Naive thymus-derived CD4-positive, alpha-beta T cell (primary cell): ENCODE results near the gene RAB40C. TPM values are rescaled to one million over a fixed set of nuclear protein-coding genes. Genes with fewer than 3 reads are reported as not detected.
A peak's percentile ranks its signal among the peaks of the same experiment; 100 is the strongest.

Experiments
- ATAC-seq: fragments of 150-1000 bp; cut with Tn5 transposase; 2 replicates; pipeline ENCODE4 v1.10.0; 2021; ENCODE audit warnings: mild to moderate bottlenecking, moderate library complexity
- CTCF ChIA-PET: fragments of 350-600 bp; sonication (Branson Sonifier 250); formaldehyde crosslinking; loops from one replicate; lab custom pipeline; 2021; ENCODE audit warnings: antibody characterized with exemption; lab: Charles Lee
- POLR2A ChIA-PET: fragments of 350-600 bp; sonication (Branson Sonifier 250); formaldehyde crosslinking; loops from one replicate; lab custom pipeline; 2021; ENCODE audit warnings: antibody characterized with exemption, inconsistent platforms; lab: Charles Lee
- DNase-seq, 9 donors: peaks; one replicate each; pipeline versions ENCODE4 v3.0.0 to v3.0.0-alpha.2; 2020 to 2022; ENCODE audit warnings: mixed read lengths in 1 of 9
- H3K27ac ChIP-seq: one replicate; pipeline ENCODE4 v1.7.0; 2013; ENCODE audit warnings: mild to moderate bottlenecking, low read depth, low read length, moderate library complexity
- H3K27me3 ChIP-seq, 2 donors: one replicate each; pipeline ENCODE4 v1.7.0; 2013; ENCODE audit warnings: low read length in 2 of 2, mild to moderate bottlenecking in 2 of 2, moderate library complexity in 2 of 2; ENCODE audit not compliant: control insufficient read depth in 2 of 2, insufficient read depth in 2 of 2
- H3K36me3 ChIP-seq, 3 experiments: 1 replicate in 2 of 3; 2 replicates in 1 of 3; pipeline ENCODE4 v1.7.0; 2013; ENCODE audit warnings: low read length in 3 of 3, mild to moderate bottlenecking in 3 of 3, moderate library complexity in 1 of 3; ENCODE audit not compliant: insufficient read depth in 3 of 3, control insufficient read depth in 2 of 3
- H3K4me1 ChIP-seq, 2 donors: one replicate each; pipeline ENCODE4 v1.7.0; 2013; ENCODE audit warnings: low read length in 2 of 2, mild to moderate bottlenecking in 2 of 2, moderate library complexity in 1 of 2; ENCODE audit not compliant: control insufficient read depth in 2 of 2, insufficient read depth in 2 of 2
- H3K4me3 ChIP-seq: 2 replicates; pipeline ENCODE4 v1.7.0; 2013; ENCODE audit warnings: mild to moderate bottlenecking, low read length
- H3K9me3 ChIP-seq, 3 experiments: 1 replicate in 2 of 3; 2 replicates in 1 of 3; pipeline ENCODE4 v1.7.0; 2013; ENCODE audit warnings: low read length in 3 of 3; ENCODE audit not compliant: control insufficient read depth in 2 of 3
- H3K27ac Mint-ChIP-seq, 9 donors: one replicate each; pipeline ENCODE4 v1.8.0; 2020 to 2022; ENCODE audit warnings: mixed read lengths in 9 of 9, mild to moderate bottlenecking in 8 of 9, moderate library complexity in 5 of 9, inconsistent platforms in 2 of 9
- H3K27me3 Mint-ChIP-seq, 5 donors: one replicate each; pipeline ENCODE4 v1.8.0; 2021 to 2022; ENCODE audit warnings: mixed read lengths in 5 of 5, mild to moderate bottlenecking in 1 of 5
- H3K36me3 Mint-ChIP-seq, 5 donors: one replicate each; pipeline ENCODE4 v1.8.0; 2020 to 2022; ENCODE audit warnings: mixed read lengths in 5 of 5, mild to moderate bottlenecking in 3 of 5, inconsistent platforms in 1 of 5
- H3K4me1 Mint-ChIP-seq, 7 donors: one replicate each; pipeline ENCODE4 v1.8.0; 2020 to 2022; ENCODE audit warnings: mixed read lengths in 7 of 7, mild to moderate bottlenecking in 3 of 7, inconsistent platforms in 1 of 7
- H3K4me3 Mint-ChIP-seq, 10 donors: one replicate each; pipeline ENCODE4 v1.8.0; 2020 to 2022; ENCODE audit warnings: mild to moderate bottlenecking in 10 of 10, mixed read lengths in 10 of 10, moderate library complexity in 6 of 10, inconsistent platforms in 2 of 10
- H3K9me3 Mint-ChIP-seq, 11 donors: one replicate each; pipeline ENCODE4 v1.8.0; 2020 to 2022; ENCODE audit warnings: mixed read lengths in 11 of 11, mild to moderate bottlenecking in 4 of 11, inconsistent platforms in 1 of 11, moderate library complexity in 1 of 11
- intact Hi-C, 2 donors: fragments of 100-400 bp; cut with micrococcal nuclease; formaldehyde crosslinking; loops; one replicate each; pipeline ENCODE4 v1.15.1; 2023
- polyA plus RNA-seq, 2 donors: library from polyadenylated mRNA; unstranded; fragments of 300-500 nt; fragmentation: Illumina TruSeq; gene quantifications; one replicate each; pipeline ENCODE4 v1.2.3, GENCODE V29; 2021
- total RNA-seq, 6 experiments: library from RNA in 5 of 6; stranded (reverse) in 5 of 6; gene quantifications; 1 replicate in 5 of 6; 2 replicates in 1 of 6; pipeline ENCODE4 v1.2.3 and lab custom pipeline; 2021 to 2026

Gene RAB40C
- total and polyA plus RNA-seq, 7 experiments from 2014 or later = 7.9 to 23.2 (median 17.5) TPM

- ChIA-PET POLR2A (interaction anchor here (1.0 to 1.2 kb wide), 2 partner anchors 17 to 46 kb away, joined by 3 read pairs; partner anchors contain the start of gene METTL26), CTCF (no interaction called here)
- H3K4me1 Mint-ChIP-seq = peaks cover 25 to 50% (median 45%) of the 10 kb centered on the region in 7 donors
- no peaks in the 10 kb centered on the region for H3K27me3 Mint-ChIP-seq
- Histone ChIP-seq H3K27me3 (no peaks in the 10 kb centered on the region), H3K9me3 (no peaks in the 10 kb centered on the region), H3K27ac (peak overlapping the region; percentile 75), H3K4me1 (peaks cover 15 to 17% of the 10 kb centered on the region in 2 donors), H3K36me3 (peaks cover 0 to 12% (median 0%) of the 10 kb centered on the region in 3 experiments), H3K4me3 (peak overlapping the region; percentile 61)
- H3K36me3 Mint-ChIP-seq = peaks cover 0 to 4% (median 0%) of the 10 kb centered on the region in 5 donors
- intact Hi-C loops = loop anchor here in 1 of 2 donors (1.0 kb wide), 1 partner anchor 20 kb away; no protein-coding TSS in a partner anchor
- DNase-seq = no peak
- H3K27ac Mint-ChIP-seq = peak overlapping the region; percentile 66 to 95 (median 81)
- ATAC-seq = no peak
- H3K4me3 Mint-ChIP-seq = peak overlapping the region; percentile 83 to 98 (median 88)
- peaks cover 0 to 1% (median 0%) of the 10 kb centered on the region in 11 donors for H3K9me3 Mint-ChIP-seq
Measured at GRCh38 chr16:590815-591200, 942 bp downstream of the RAB40C start.

GRCh38 chr16:591231-591630, 1.4 kb downstream of the RAB40C start:
- no peaks in the 10 kb centered on the region for H3K9me3 ChIP-seq
- POLR2A ChIA-PET = no interaction called here
- H3K4me3 ChIP-seq = no peak overlapping the region
- intact Hi-C loops = no loop called here
- H3K27me3 Mint-ChIP-seq = no peaks in the 10 kb centered on the region
- peak overlapping the region; percentile 61 to 95 (median 80) for H3K27ac Mint-ChIP-seq
- CTCF ChIA-PET = no interaction called here
- no peaks in the 10 kb centered on the region for H3K27me3 ChIP-seq
- no peak overlapping the region for H3K27ac ChIP-seq
- ATAC-seq = no peak
- H3K36me3 ChIP-seq = peaks cover 0 to 16% (median 0%) of the 10 kb centered on the region in 3 experiments
- peaks cover 0 to 1% (median 0%) of the 10 kb centered on the region in 11 donors for H3K9me3 Mint-ChIP-seq
- no peak for DNase-seq
- H3K4me1 ChIP-seq = peaks cover 15 to 17% of the 10 kb centered on the region in 2 donors
- peaks cover 0 to 4% (median 0%) of the 10 kb centered on the region in 5 donors for H3K36me3 Mint-ChIP-seq
- peaks cover 25 to 51% (median 45%) of the 10 kb centered on the region in 7 donors for H3K4me1 Mint-ChIP-seq
- H3K4me3 Mint-ChIP-seq = peak overlapping the region; percentile 83 to 98 (median 88)

- peak overlapping the region in 3 of 9 donors; percentile 47 to 57 (median 48) for H3K27ac Mint-ChIP-seq
- H3K4me3 ChIP-seq = no peak overlapping the region
- intact Hi-C loops = no loop called here
- ATAC-seq (no peak), DNase-seq (no peak)
- H3K4me3 Mint-ChIP-seq = peak overlapping the region; percentile 69 to 98 (median 87)
- peaks cover 15 to 17% of the 10 kb centered on the region in 2 donors for H3K4me1 ChIP-seq
- H3K36me3 ChIP-seq = peaks cover 0 to 22% (median 0%) of the 10 kb centered on the region in 3 experiments
- peaks cover 0 to 1% (median 0%) of the 10 kb centered on the region in 11 donors for H3K9me3 Mint-ChIP-seq
- H3K27me3 ChIP-seq = no peaks in the 10 kb centered on the region
- peaks cover 25 to 52% (median 45%) of the 10 kb centered on the region in 7 donors for H3K4me1 Mint-ChIP-seq
- CTCF ChIA-PET = no interaction called here
- no peak overlapping the region for H3K27ac ChIP-seq
- H3K27me3 Mint-ChIP-seq = no peaks in the 10 kb centered on the region
- POLR2A ChIA-PET = interaction anchor here (0.8 kb wide), 1 partner anchor 60 kb away, joined by 3 read pairs; no protein-coding TSS in a partner anchor
- no peaks in the 10 kb centered on the region for H3K9me3 ChIP-seq
- peaks cover 0 to 10% (median 0%) of the 10 kb centered on the region in 5 donors for H3K36me3 Mint-ChIP-seq
Measured at GRCh38 chr16:591892-592517, 2.1 kb downstream of the RAB40C start.

- Mint-ChIP-seq H3K9me3 (peaks cover 0 to 1% (median 0%) of the 10 kb centered on the region in 11 donors), H3K4me3 (no peak overlapping the region), H3K4me1 (peaks cover 23 to 49% (median 41%) of the 10 kb centered on the region in 7 donors), H3K36me3 (peaks cover 0 to 11% (median 0%) of the 10 kb centered on the region in 5 donors), H3K27ac (peak overlapping the region in 3 of 9 donors; percentile 5 to 57 (median 48)), H3K27me3 (no peaks in the 10 kb centered on the region)
- POLR2A ChIA-PET = interaction anchor here (0.5 to 0.8 kb wide), 2 partner anchors 20 to 59 kb away, joined by 3 read pairs; no protein-coding TSS in a partner anchor
- DNase-seq (no peak), ATAC-seq (no peak)
- CTCF ChIA-PET = no interaction called here
- H3K27ac ChIP-seq = no peak overlapping the region
- H3K4me3 ChIP-seq = no peak overlapping the region
- no peaks in the 10 kb centered on the region for H3K9me3 ChIP-seq
- intact Hi-C loops = no loop called here
- H3K36me3 ChIP-seq = peaks cover 0 to 22% (median 0%) of the 10 kb centered on the region in 3 experiments
- H3K4me1 ChIP-seq = peaks cover 14 to 17% of the 10 kb centered on the region in 2 donors
- no peaks in the 10 kb centered on the region for H3K27me3 ChIP-seq
Measured at GRCh38 chr16:592518-593306, 2.8 kb downstream of the RAB40C start.

GRCh38 chr16:593406-593805, 3.5 kb downstream of the RAB40C start:
- Mint-ChIP-seq H3K4me3 (peak overlapping the region in 2 of 10 donors; percentile 14 to 56), H3K9me3 (peaks cover 0 to 1% (median 0%) of the 10 kb centered on the region in 11 donors), H3K27me3 (no peaks in the 10 kb centered on the region), H3K4me1 (peaks cover 17 to 44% (median 36%) of the 10 kb centered on the region in 7 donors), H3K27ac (no peak overlapping the region), H3K36me3 (peaks cover 0 to 11% (median 0%) of the 10 kb centered on the region in 5 donors)
- ATAC-seq (no peak), DNase-seq (no peak)
- intact Hi-C loops = no loop called here
- no peaks in the 10 kb centered on the region for H3K27me3 ChIP-seq
- ChIA-PET POLR2A (interaction anchor here (0.5 kb wide), 1 partner anchor 21 kb away, joined by 3 read pairs; no protein-coding TSS in a partner anchor), CTCF (no interaction called here)
- H3K36me3 ChIP-seq = peaks cover 0 to 22% (median 0%) of the 10 kb centered on the region in 3 experiments
- H3K4me3 ChIP-seq = no peak overlapping the region
- no peak overlapping the region for H3K27ac ChIP-seq
- H3K4me1 ChIP-seq = peaks cover 8 to 10% of the 10 kb centered on the region in 2 donors
- no peaks in the 10 kb centered on the region for H3K9me3 ChIP-seq

- Mint-ChIP-seq H3K4me3 (peak overlapping the region in 1 of 10 donors; percentile 76), H3K27ac (no peak overlapping the region), H3K9me3 (no peaks in the 10 kb centered on the region), H3K4me1 (peaks cover 14 to 43% (median 34%) of the 10 kb centered on the region in 7 donors), H3K27me3 (no peaks in the 10 kb centered on the region), H3K36me3 (peaks cover 0 to 13% (median 0%) of the 10 kb centered on the region in 5 donors)
- Histone ChIP-seq H3K27me3 (no peaks in the 10 kb centered on the region), H3K4me3 (no peak overlapping the region), H3K27ac (no peak overlapping the region), H3K4me1 (peaks cover 8 to 9% of the 10 kb centered on the region in 2 donors), H3K36me3 (peaks cover 0 to 22% (median 0%) of the 10 kb centered on the region in 3 experiments), H3K9me3 (no peaks in the 10 kb centered on the region)
- intact Hi-C loops = no loop called here
- DNase-seq (no peak), ATAC-seq (no peak)
- ChIA-PET CTCF (no interaction called here), POLR2A (interaction anchor here (0.8 kb wide), 1 partner anchor 10 kb away, joined by 3 read pairs; no protein-coding TSS in a partner anchor)
Measured at GRCh38 chr16:593807-594206, 3.9 kb downstream of the RAB40C start.
